BJ (cell line): ENCODE data around the gene ZNF444. TPM values are rescaled to one million over a fixed set of nuclear protein-coding genes. Genes with fewer than 3 reads are reported as not detected.

Experiments used
- CTCF ChIA-PET: fragments of 350-600 bp; formaldehyde crosslinking; extraction: SDS; loops from one replicate; lab custom pipeline; 2021; ENCODE audit warnings: antibody characterized with exemption, inconsistent platforms; lab: Yijun Ruan, JAX
- POLR2A ChIA-PET: fragments of 300-600 bp; sonication (Branson Sonifier 250); formaldehyde crosslinking; extraction: SDS; loops from one replicate; lab custom pipeline; 2021; ENCODE audit warnings: antibody characterized with exemption; lab: Charles Lee
- DNase-seq: peaks from one replicate; pipeline ENCODE4 v3.0.0-alpha.2; 2011; ENCODE audit warnings: low read depth
- H3K27me3 ChIP-seq: 2 replicates; pipeline ENCODE4 v1.6.0; 2011; ENCODE audit warnings: low read length; ENCODE audit not compliant: control insufficient read depth, insufficient read depth
- H3K36me3 ChIP-seq: 2 replicates; pipeline ENCODE4 v1.5.1; 2011; ENCODE audit warnings: low read length; ENCODE audit not compliant: control insufficient read depth, insufficient read depth
- H3K4me3 ChIP-seq: 2 replicates; pipeline ENCODE4 v1.5.1; 2011; ENCODE audit warnings: low read depth, mild to moderate bottlenecking, control low read depth, low read length
- CTCF ChIP-seq: IDR thresholded peaks from 2 replicates; pipeline ENCODE4 v1.5.1; 2011; ENCODE audit warnings: low read depth, mild to moderate bottlenecking, control low read depth, inconsistent platforms, low read length, moderate library complexity; ENCODE audit not compliant: insufficient read depth
- polyA plus RNA-seq: library from polyadenylated mRNA; depleted of rRNA; stranded (reverse); fragments of >200 nt; gene quantifications from 2 replicates; pipeline ENCODE4 v1.2.3, GENCODE V29; 2011

Gene ZNF444
- polyA plus RNA-seq, 1 experiment = 11.5 TPM

DNA sequence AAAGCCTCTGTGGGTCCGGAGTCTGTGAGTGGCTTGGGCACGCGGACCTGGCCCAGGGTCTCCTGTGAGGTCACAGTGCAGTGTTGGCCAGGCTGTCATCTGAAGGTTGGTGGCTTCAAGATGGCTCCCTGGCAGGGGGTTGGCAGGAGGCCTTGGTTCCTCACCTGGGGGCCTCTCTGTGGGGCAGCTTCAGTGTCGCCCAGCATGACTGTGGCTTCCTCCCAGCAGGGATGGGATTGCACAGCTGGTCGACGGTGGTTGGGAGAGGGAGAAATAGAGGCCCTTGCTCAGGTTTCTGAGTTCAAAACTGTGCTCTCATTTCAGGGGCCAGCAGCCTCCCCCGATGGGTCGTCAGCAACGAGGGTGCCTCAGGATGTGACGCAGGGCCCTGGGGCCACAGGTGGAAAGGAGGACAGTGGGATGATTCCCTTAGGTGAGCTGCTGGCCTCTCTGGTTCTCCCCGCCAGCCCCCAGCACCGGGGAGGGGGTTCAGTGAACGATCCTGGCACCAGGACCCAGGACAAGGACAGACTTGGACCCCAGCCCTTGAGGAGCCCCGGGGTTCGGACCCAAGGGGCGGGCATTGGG, 17.2 kb downstream of the ZNF444 start:
- POLR2A ChIA-PET = no interaction called here
- TF ChIP-seq CTCF = no peak
- CTCF ChIA-PET = interaction anchor here (0.9 to 1.9 kb wide), 3 partner anchors 13 to 81 kb away, joined by 3 to 7 read pairs (median 6); no protein-coding TSS in a partner anchor
- Histone ChIP-seq H3K4me3 (no peak overlapping the region), H3K27me3 (no peaks in the 10 kb centered on the region), H3K36me3 (peaks cover 21% of the 10 kb centered on the region)
- DNase-seq = no peak

GRCh38 chr19:56159009-56159559, 18.0 kb downstream of the ZNF444 start:
- CTCF ChIA-PET = no interaction called here
- Histone ChIP-seq H3K36me3 (peaks cover 18% of the 10 kb centered on the region), H3K27me3 (no peaks in the 10 kb centered on the region), H3K4me3 (no peak overlapping the region)
- POLR2A ChIA-PET = no interaction called here
- TF ChIP-seq CTCF = no peak
- no peak for DNase-seq

- Histone ChIP-seq H3K4me3 (no peak overlapping the region), H3K36me3 (peaks cover 17% of the 10 kb centered on the region), H3K27me3 (no peaks in the 10 kb centered on the region)
- no peak for DNase-seq
- CTCF ChIA-PET = interaction anchor here (2.5 kb wide), 1 partner anchor 13 kb away, joined by 17 read pairs; no protein-coding TSS in a partner anchor
- no peak for TF ChIP-seq CTCF
- POLR2A ChIA-PET = no interaction called here
These were observed 18.7 kb downstream of the ZNF444 start for GRCh38 chr19:56159622-56160271.

DNA sequence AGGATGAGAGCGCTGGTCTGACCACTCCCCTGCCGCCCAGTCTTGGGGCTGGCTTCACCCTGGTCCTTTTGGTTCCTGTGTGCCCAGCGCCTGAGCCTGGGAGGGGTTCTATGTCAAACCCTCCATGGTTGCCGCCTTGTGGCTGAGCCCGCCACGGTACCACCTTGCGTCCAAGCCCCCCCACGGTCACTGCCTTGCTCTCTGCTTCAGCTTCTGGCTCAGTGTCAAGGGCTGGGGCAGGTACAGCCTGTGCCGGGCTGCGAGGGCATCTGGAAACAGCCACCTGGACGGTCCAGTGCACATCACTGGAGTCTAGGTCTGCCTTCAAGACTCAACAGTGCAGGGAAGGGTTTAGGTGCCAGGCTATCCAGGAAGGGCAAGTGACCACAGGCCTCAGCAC, 20.4 kb downstream of the ZNF444 start:
- no peak for DNase-seq
- ChIA-PET POLR2A (no interaction called here), CTCF (interaction anchor here (1.1 to 2.5 kb wide), 4 partner anchors 11 to 85 kb away, joined by 3 to 17 read pairs (median 6); no protein-coding TSS in a partner anchor)
- TF ChIP-seq CTCF = no peak
- Histone ChIP-seq H3K27me3 (no peaks in the 10 kb centered on the region), H3K36me3 (peaks cover 9% of the 10 kb centered on the region), H3K4me3 (no peak overlapping the region)

GRCh38 chr19:56162258-56162657, 21.2 kb downstream of the ZNF444 start:
- DNase-seq = no peak
- H3K27me3 ChIP-seq = no peaks in the 10 kb centered on the region
- CTCF ChIA-PET = interaction anchor here (1.1 to 2.5 kb wide), 3 partner anchors 10 to 86 kb away, joined by 3 to 17 read pairs (median 7); no protein-coding TSS in a partner anchor
- TF ChIP-seq CTCF = no peak
- no peak overlapping the region for H3K4me3 ChIP-seq
- peaks cover 9% of the 10 kb centered on the region for H3K36me3 ChIP-seq
- POLR2A ChIA-PET = no interaction called here
